ENCODE data around the gene LYST. TPM values are rescaled to one million over a fixed set of nuclear protein-coding genes. Genes with fewer than 3 reads are reported as not detected.
A peak's percentile ranks its signal among the peaks of the same experiment; 100 is the strongest.

Gene LYST
- total and polyA plus RNA-seq, 10 of the 15 experiments (the other 5 are each of a cell fraction or from before 2014, with no cell fraction given), result 3.3 to 28.1 (median 5.6) TPM

DNA sequence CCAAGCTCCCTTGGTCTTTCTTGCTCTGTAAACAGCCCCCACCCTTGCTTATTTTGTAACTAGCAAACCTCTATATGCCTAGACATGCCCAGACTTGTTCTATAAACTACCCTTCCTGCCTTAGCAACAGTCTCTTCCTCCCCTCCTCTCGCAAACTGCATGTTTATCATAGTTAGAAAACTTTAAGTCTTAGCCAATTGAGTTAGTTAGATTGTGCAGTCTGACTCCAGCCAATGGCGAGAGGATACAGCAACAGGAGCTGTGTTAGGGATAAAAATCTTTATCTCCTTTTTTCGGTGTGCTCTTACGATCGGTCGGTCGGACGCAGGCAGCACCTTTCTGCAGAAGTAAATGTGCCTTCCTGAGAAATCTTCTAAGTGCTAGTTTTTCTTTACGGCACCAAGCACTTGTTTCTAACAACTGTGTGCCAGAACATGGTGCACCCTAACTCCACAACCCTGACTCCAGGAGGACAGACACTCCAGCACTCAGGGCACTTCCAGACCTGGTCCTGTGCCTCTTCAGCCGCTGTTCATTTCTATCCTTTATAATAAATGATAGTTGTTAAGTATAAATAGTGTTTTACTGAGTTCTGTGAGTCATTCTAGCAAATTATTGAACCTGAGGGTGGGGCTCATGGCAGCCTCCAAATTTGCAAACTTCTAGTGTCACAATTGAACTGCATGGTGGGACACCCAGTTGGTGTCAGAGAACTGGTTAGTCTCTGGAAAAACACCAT is 191.4 kb downstream of the LYST start:
- FAIRE-seq (no peak), DNase-seq (ENCODE audit: low read depth, low spot score) (no peak), ATAC-seq (no peak)
- in situ Hi-C loops (cut with MboI) (no loop called here), intact Hi-C loops (cut with micrococcal nuclease; ENCODE audit: unreplicated experiment) (no loop called here)
- BruUV-seq (replicated peaks), result no TSS peak
- no peak overlapping the region for H3K4me3 ChIP-seq
- no peak overlapping the region for H3K4me2 ChIP-seq (ENCODE audit: control insufficient read depth, insufficient read depth)
- no peaks in the 10 kb centered on the region for H3K27me3 ChIP-seq (replicated peaks in 1 of 2; ENCODE audit: control insufficient read depth in 2 of 2, insufficient read depth in 2 of 2, low read length in 1 of 2)
- 86% methylated on average over 10 of the region's 10 CpGs for WGBS (ENCODE audit: insufficient coverage, insufficient replicate concordance, low lambda C conversion rate, missing lambda C conversion rate)
- peaks cover 10% of the 10 kb centered on the region for H3K9me3 ChIP-seq (replicated peaks; ENCODE audit: control insufficient read depth, insufficient read depth, low read length)
- no peak overlapping the region for H2AFZ ChIP-seq (ENCODE audit: control insufficient read depth, low read depth, low read length)
- H3K79me2 ChIP-seq (ENCODE audit: control insufficient read depth, insufficient read depth, low read length), result no peaks in the 10 kb centered on the region
- no peaks in the 10 kb centered on the region; a peak in 2 of 4 replicates for H3K36me3 ChIP-seq (ENCODE audit: control insufficient read depth in 2 of 2, insufficient read depth in 2 of 2, low read length in 1 of 2)
- H4K20me1 ChIP-seq (ENCODE audit: control insufficient read depth, insufficient read depth), result no peaks in the 10 kb centered on the region
- RAD21 ChIA-PET (ENCODE audit: unreplicated experiment), result no interaction called here
- POLR2A ChIA-PET, result no interaction called here
- no peaks in the 10 kb centered on the region for H3K4me1 ChIP-seq (ENCODE audit: control insufficient read depth, insufficient read depth, low read length)
- SMC1A ChIA-PET (ENCODE audit: uncharacterized antibody, unreplicated experiment), result no interaction called here
- no peak overlapping the region for H3K27ac ChIP-seq (ENCODE audit: control insufficient read depth, insufficient read depth)
- CTCF ChIA-PET, result no interaction called here
- TF ChIP-seq, protein P1, sequence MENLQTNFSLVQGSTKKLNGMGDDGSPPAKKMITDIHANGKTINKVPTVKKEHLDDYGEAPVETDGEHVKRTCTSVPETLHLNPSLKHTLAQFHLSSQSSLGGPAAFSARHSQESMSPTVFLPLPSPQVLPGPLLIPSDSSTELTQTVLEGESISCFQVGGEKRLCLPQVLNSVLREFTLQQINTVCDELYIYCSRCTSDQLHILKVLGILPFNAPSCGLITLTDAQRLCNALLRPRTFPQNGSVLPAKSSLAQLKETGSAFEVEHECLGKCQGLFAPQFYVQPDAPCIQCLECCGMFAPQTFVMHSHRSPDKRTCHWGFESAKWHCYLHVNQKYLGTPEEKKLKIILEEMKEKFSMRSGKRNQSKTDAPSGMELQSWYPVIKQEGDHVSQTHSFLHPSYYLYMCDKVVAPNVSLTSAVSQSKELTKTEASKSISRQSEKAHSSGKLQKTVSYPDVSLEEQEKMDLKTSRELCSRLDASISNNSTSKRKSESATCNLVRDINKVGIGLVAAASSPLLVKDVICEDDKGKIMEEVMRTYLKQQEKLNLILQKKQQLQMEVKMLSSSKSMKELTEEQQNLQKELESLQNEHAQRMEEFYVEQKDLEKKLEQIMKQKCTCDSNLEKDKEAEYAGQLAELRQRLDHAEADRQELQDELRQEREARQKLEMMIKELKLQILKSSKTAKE (IDR thresholded peaks at IDR 0.05; ENCODE audit: low read depth, poor library complexity, severe bottlenecking), result no peak
- TF ChIP-seq NR2C2 (IDR thresholded peaks at IDR 0.05; ENCODE audit: borderline replicate concordance, control insufficient read depth, insufficient read length, low read depth) (no peak), CBX5 (IDR thresholded peaks at IDR 0.05; ENCODE audit: low read depth) (peak; percentile 74; the same call in 1 of the 2 replicates)
- no peak overlapping the region for H3K9ac ChIP-seq (ENCODE audit: control insufficient read depth, insufficient read depth, low read length)

DNA sequence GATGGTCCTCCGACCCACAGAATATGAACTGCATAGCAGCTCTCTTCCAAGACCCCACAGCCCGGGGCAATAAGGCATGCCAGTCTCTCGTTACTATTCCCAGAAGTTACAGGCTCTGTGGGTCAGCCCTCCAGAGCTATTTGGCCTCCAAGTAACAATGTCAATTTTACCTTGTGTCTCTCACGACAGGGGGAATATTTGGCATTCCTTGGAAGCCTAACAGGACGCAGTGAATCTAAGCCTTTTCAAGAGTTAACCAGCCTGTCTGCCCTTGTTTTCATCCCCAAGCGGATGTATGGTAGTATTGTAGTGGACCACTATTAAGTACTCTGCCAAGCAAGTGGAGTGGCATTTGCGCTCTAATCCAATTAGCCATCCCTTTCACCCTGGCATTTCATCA is 192.7 kb downstream of the LYST start:
- H3K79me2 ChIP-seq (ENCODE audit: control insufficient read depth, insufficient read depth, low read length), result no peaks in the 10 kb centered on the region
- peaks cover 20% of the 10 kb centered on the region for H3K9me3 ChIP-seq (replicated peaks; ENCODE audit: control insufficient read depth, insufficient read depth, low read length)
- 76% methylated on average over 7 of the region's 7 CpGs for WGBS (ENCODE audit: insufficient coverage, insufficient replicate concordance, low lambda C conversion rate, missing lambda C conversion rate)
- no peak for ATAC-seq
- no peaks in the 10 kb centered on the region for H3K4me1 ChIP-seq (ENCODE audit: control insufficient read depth, insufficient read depth, low read length)
- no peak overlapping the region for H3K27ac ChIP-seq (ENCODE audit: control insufficient read depth, insufficient read depth)
- no TSS peak for BruUV-seq (replicated peaks)
- no peak overlapping the region for H3K4me3 ChIP-seq
- intact Hi-C loops (cut with micrococcal nuclease; ENCODE audit: unreplicated experiment), result no loop called here
- no peak overlapping the region for H2AFZ ChIP-seq (ENCODE audit: control insufficient read depth, low read depth, low read length)
- ChIA-PET CTCF (no interaction called here), RAD21 (ENCODE audit: unreplicated experiment) (no interaction called here), SMC1A (ENCODE audit: uncharacterized antibody, unreplicated experiment) (no interaction called here), POLR2A (interaction anchor here (0.6 to 0.7 kb wide), 2 partner anchors 316 to 491 kb away, joined by 3 to 4 read pairs; no protein-coding TSS in a partner anchor)
- no peaks in the 10 kb centered on the region; a peak in 2 of 4 replicates for H3K36me3 ChIP-seq (ENCODE audit: control insufficient read depth in 2 of 2, insufficient read depth in 2 of 2, low read length in 1 of 2)
- H3K4me2 ChIP-seq (ENCODE audit: control insufficient read depth, insufficient read depth), result no peak overlapping the region
- DNase-seq (ENCODE audit: low read depth, low spot score), result no peak
- FAIRE-seq, result no peak
- in situ Hi-C loops (cut with MboI), result no loop called here
- H4K20me1 ChIP-seq (ENCODE audit: control insufficient read depth, insufficient read depth), result no peaks in the 10 kb centered on the region
- H3K27me3 ChIP-seq (replicated peaks in 1 of 2; ENCODE audit: control insufficient read depth in 2 of 2, insufficient read depth in 2 of 2, low read length in 1 of 2), result no peaks in the 10 kb centered on the region
- no peak overlapping the region for H3K9ac ChIP-seq (ENCODE audit: control insufficient read depth, insufficient read depth, low read length)
- TF ChIP-seq KLF5 (IDR thresholded peaks at IDR 0.05; ENCODE audit: partially characterized antibody) (no peak), ATF7 (IDR thresholded peaks at IDR 0.05; ENCODE audit: low read depth) (no peak), MXI1 (IDR thresholded peaks at IDR 0.05; ENCODE audit: low read depth, low read length) (no peak), SMARCA5 (IDR thresholded peaks at IDR 0.05) (no peak), CHD4 (IDR thresholded peaks at IDR 0.05) (no peak), ZBED1 (IDR thresholded peaks at IDR 0.05; ENCODE audit: borderline replicate concordance) (no peak), TCF12 (IDR thresholded peaks at IDR 0.05; ENCODE audit: low read depth, low read length) (no peak), PAX8 (IDR thresholded peaks at IDR 0.05) (no peak), NFXL1 (IDR thresholded peaks at IDR 0.05; ENCODE audit: borderline replicate concordance) (no peak), ZNF274 (IDR thresholded peaks at IDR 0.05; ENCODE audit: insufficient read depth, insufficient read length) (no peak)
- TF ChIP-seq, protein P2, sequence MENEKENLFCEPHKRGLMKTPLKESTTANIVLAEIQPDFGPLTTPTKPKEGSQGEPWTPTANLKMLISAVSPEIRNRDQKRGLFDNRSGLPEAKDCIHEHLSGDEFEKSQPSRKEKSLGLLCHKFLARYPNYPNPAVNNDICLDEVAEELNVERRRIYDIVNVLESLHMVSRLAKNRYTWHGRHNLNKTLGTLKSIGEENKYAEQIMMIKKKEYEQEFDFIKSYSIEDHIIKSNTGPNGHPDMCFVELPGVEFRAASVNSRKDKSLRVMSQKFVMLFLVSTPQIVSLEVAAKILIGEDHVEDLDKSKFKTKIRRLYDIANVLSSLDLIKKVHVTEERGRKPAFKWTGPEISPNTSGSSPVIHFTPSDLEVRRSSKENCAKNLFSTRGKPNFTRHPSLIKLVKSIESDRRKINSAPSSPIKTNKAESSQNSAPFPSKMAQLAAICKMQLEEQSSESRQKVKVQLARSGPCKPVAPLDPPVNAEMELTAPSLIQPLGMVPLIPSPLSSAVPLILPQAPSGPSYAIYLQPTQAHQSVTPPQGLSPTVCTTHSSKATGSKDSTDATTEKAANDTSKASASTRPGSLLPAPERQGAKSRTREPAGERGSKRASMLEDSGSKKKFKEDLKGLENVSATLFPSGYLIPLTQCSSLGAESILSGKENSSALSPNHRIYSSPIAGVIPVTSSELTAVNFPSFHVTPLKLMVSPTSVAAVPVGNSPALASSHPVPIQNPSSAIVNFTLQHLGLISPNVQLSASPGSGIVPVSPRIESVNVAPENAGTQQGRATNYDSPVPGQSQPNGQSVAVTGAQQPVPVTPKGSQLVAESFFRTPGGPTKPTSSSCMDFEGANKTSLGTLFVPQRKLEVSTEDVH (IDR thresholded peaks at IDR 0.05; ENCODE audit: low read depth, partially characterized antibody), result no peak
